ENCODE measurements around the gene GALR2.

Gene GALR2

GRCh38 chr17:76121932-76122430 lies 47.4 kb downstream of the GALR2 start:
- Mint-ChIP-seq H3K27ac (no peak overlapping the region), H3K4me3 (no peak overlapping the region), H3K27me3 (ENCODE audit: low read depth, poor library complexity) (peaks cover 29% of the 10 kb centered on the region), H3K9me3 (no peaks in the 10 kb centered on the region), H3K36me3 (ENCODE audit: low read depth) (no peaks in the 10 kb centered on the region), H3K4me1 (peaks cover 33% of the 10 kb centered on the region)
- no peak for DNase-seq
- no peak for TF ChIP-seq CTCF (IDR thresholded peaks at IDR 0.05)

GRCh38 chr17:76122431-76123190 lies 48.0 kb downstream of the GALR2 start:
- no peak for DNase-seq
- no peak for TF ChIP-seq CTCF (IDR thresholded peaks at IDR 0.05)
- H3K36me3 Mint-ChIP-seq (ENCODE audit: low read depth) = no peaks in the 10 kb centered on the region
- peaks cover 33% of the 10 kb centered on the region for H3K4me1 Mint-ChIP-seq
- no peak overlapping the region for H3K27ac Mint-ChIP-seq
- no peaks in the 10 kb centered on the region for H3K9me3 Mint-ChIP-seq
- peaks cover 35% of the 10 kb centered on the region for H3K27me3 Mint-ChIP-seq (ENCODE audit: low read depth, poor library complexity)
- no peak overlapping the region for H3K4me3 Mint-ChIP-seq

GRCh38 chr17:76123191-76123499 lies 48.6 kb downstream of the GALR2 start:
- no peak for TF ChIP-seq CTCF (IDR thresholded peaks at IDR 0.05)
- no peak overlapping the region for H3K27ac Mint-ChIP-seq
- peaks cover 33% of the 10 kb centered on the region for H3K4me1 Mint-ChIP-seq
- H3K27me3 Mint-ChIP-seq (ENCODE audit: low read depth, poor library complexity) = peaks cover 38% of the 10 kb centered on the region
- no peaks in the 10 kb centered on the region for H3K36me3 Mint-ChIP-seq (ENCODE audit: low read depth)
- DNase-seq = no peak
- no peaks in the 10 kb centered on the region for H3K9me3 Mint-ChIP-seq
- no peak overlapping the region for H3K4me3 Mint-ChIP-seq

GRCh38 chr17:76123749-76124581 lies 49.4 kb downstream of the GALR2 start:
- no peaks in the 10 kb centered on the region for H3K36me3 Mint-ChIP-seq (ENCODE audit: low read depth)
- H3K9me3 Mint-ChIP-seq = no peaks in the 10 kb centered on the region
- TF ChIP-seq CTCF (IDR thresholded peaks at IDR 0.05) = no peak
- H3K27ac Mint-ChIP-seq = no peak overlapping the region
- peaks cover 46% of the 10 kb centered on the region for H3K27me3 Mint-ChIP-seq (ENCODE audit: low read depth, poor library complexity)
- H3K4me3 Mint-ChIP-seq = no peak overlapping the region
- peaks cover 32% of the 10 kb centered on the region for H3K4me1 Mint-ChIP-seq
- no peak for DNase-seq

- peaks cover 24% of the 10 kb centered on the region for H3K4me1 Mint-ChIP-seq
- H3K4me3 Mint-ChIP-seq = no peak overlapping the region
- H3K27me3 Mint-ChIP-seq (ENCODE audit: low read depth, poor library complexity) = peaks cover 49% of the 10 kb centered on the region
- no peaks in the 10 kb centered on the region for H3K36me3 Mint-ChIP-seq (ENCODE audit: low read depth)
- DNase-seq = no peak
- TF ChIP-seq CTCF (IDR thresholded peaks at IDR 0.05) = peak; percentile 18
- H3K27ac Mint-ChIP-seq = no peak overlapping the region
- H3K9me3 Mint-ChIP-seq = no peaks in the 10 kb centered on the region
These were observed 50.2 kb downstream of the GALR2 start for GRCh38 chr17:76124582-76125390.
